Right renal pelvis (tissue), 4 donors: Measurements from ENCODE around the gene LRSAM1. TPM values are rescaled to one million over a fixed set of nuclear protein-coding genes. Genes with fewer than 3 reads are reported as not detected.

ENCODE experiments used
- DNase-seq, 4 donors: peaks; one replicate each; pipeline ENCODE4 v3.0.0-alpha.2; 2013; ENCODE audit warnings: low read depth in 4 of 4, low spot score in 3 of 4, missing footprints in 1 of 4
- polyA plus RNA-seq, 4 donors: library from polyadenylated mRNA; unstranded; fragments of 120-200 nt; gene quantifications; one replicate each; pipeline ENCODE4 v1.2.1, GENCODE V29; 2013; ENCODE audit not compliant: insufficient read length in 4 of 4

The LRSAM1 gene
- polyA plus RNA-seq, 4 donors, result 12.5 to 18.4 (median 16.8) TPM

GRCh38 chr9:127509261-127509954 is 58.1 kb downstream of the LRSAM1 start:
- DNase-seq, result no peak

- no peak for DNase-seq
Observed at GRCh38 chr9:127509955-127510299, 58.6 kb downstream of the LRSAM1 start.

- DNase-seq, result no peak
Observed at GRCh38 chr9:127514468-127514867, 63.2 kb downstream of the LRSAM1 start.

GRCh38 chr9:127516835-127517607 is 65.7 kb downstream of the LRSAM1 start:
- DNase-seq, result no peak

- no peak for DNase-seq
Observed at GRCh38 chr9:127517620-127518019, 66.3 kb downstream of the LRSAM1 start.

GRCh38 chr9:127518091-127518856 is 67.0 kb downstream of the LRSAM1 start:
- DNase-seq, result no peak

GRCh38 chr9:127519301-127520166 is 68.2 kb downstream of the LRSAM1 start:
- no peak for DNase-seq

- DNase-seq, result peak; percentile 34 to 67 (median 48)
Observed at GRCh38 chr9:127520941-127521918, 69.9 kb downstream of the LRSAM1 start.

- no peak for DNase-seq
Observed at GRCh38 chr9:127521919-127522304, 70.6 kb downstream of the LRSAM1 start.

- DNase-seq, result no peak
Observed at GRCh38 chr9:127522727-127523126, 71.4 kb downstream of the LRSAM1 start.

GRCh38 chr9:127523312-127523851 is 72.1 kb downstream of the LRSAM1 start:
- no peak for DNase-seq

GRCh38 chr9:127524373-127524772 is 73.1 kb downstream of the LRSAM1 start:
- DNase-seq, result no peak

GRCh38 chr9:127525401-127526188 is 74.3 kb downstream of the LRSAM1 start:
- no peak for DNase-seq

- DNase-seq, result no peak
Observed at GRCh38 chr9:127526655-127527559, 75.6 kb downstream of the LRSAM1 start.

- no peak for DNase-seq
Observed at GRCh38 chr9:127527560-127528268, 76.4 kb downstream of the LRSAM1 start.

GRCh38 chr9:127528422-127529251 is 77.3 kb downstream of the LRSAM1 start:
- no peak for DNase-seq
